ENCODE results near the gene KITLG. TPM values are rescaled to one million over a fixed set of nuclear protein-coding genes. Genes with fewer than 3 reads are reported as not detected.

The KITLG gene
- total and polyA plus RNA-seq, 4 donors: 0.39 to 3.0 (median 0.86) TPM

GRCh38 chr12:88519802-88520435 lies 60.4 kb downstream of the KITLG start:
- Histone ChIP-seq H3K4me3 (ENCODE audit: low read depth in 1 of 3, low read length in 3 of 3) (no peak overlapping the region), H3K9me3 (ENCODE audit: control insufficient read depth in 4 of 4, low read length in 3 of 4) (no peaks in the 10 kb centered on the region), H3K4me1 (ENCODE audit: control insufficient read depth in 4 of 4, insufficient read depth in 4 of 4, low read length in 3 of 4) (no peaks in the 10 kb centered on the region), H3K27me3 (ENCODE audit: control insufficient read depth in 4 of 4, insufficient read depth in 4 of 4, low read length in 3 of 4) (no peaks in the 10 kb centered on the region), H3K27ac (ENCODE audit: low read depth in 1 of 2, low read length in 2 of 2) (no peak overlapping the region), H3K36me3 (ENCODE audit: control insufficient read depth in 4 of 4, insufficient read depth in 3 of 4, low read depth in 1 of 4, low read length in 3 of 4) (no peaks in the 10 kb centered on the region), H3K9ac (ENCODE audit: low read depth in 1 of 2, low read length in 2 of 2) (no peak overlapping the region)
- no peak for DNase-seq (ENCODE audit: low spot score)
- TF ChIP-seq NR2F2 (IDR thresholded peaks at IDR 0.05) (no peak), HNF4A (conservative IDR thresholded peaks at IDR 0.05) (no peak), RAD21 (IDR thresholded peaks at IDR 0.05) (no peak), ATF3 (IDR thresholded peaks at IDR 0.05) (no peak), ZBTB33 (IDR thresholded peaks at IDR 0.05) (no peak), FOXA1 (IDR thresholded peaks at IDR 0.05) (no peak), EGR1 (IDR thresholded peaks at IDR 0.05; ENCODE audit: low read depth in 2 of 2) (no peak), CTCF (IDR thresholded peaks at IDR 0.05; ENCODE audit: low read depth, low read length, missing input control) (no peak), GABPA (IDR thresholded peaks at IDR 0.05 in 1 of 2, conservative IDR thresholded peaks at IDR 0.05 in 1 of 2) (no peak)
- 77% methylated on average over 3 of the region's 3 CpGs for WGBS

GRCh38 chr12:88518863-88519403 lies 61.3 kb downstream of the KITLG start:
- H3K27ac ChIP-seq (ENCODE audit: low read depth in 1 of 2, low read length in 2 of 2): no peak overlapping the region
- no peak for TF ChIP-seq YY1 (IDR thresholded peaks at IDR 0.05)
- no peak for TF ChIP-seq FOXA1 (IDR thresholded peaks at IDR 0.05)
- no peak for TF ChIP-seq SP1 (IDR thresholded peaks at IDR 0.05)
- no peak for TF ChIP-seq CTCF (IDR thresholded peaks at IDR 0.05; ENCODE audit: low read depth, low read length, missing input control)
- no peak for TF ChIP-seq HNF4G (IDR thresholded peaks at IDR 0.05)
- H3K9me3 ChIP-seq (ENCODE audit: control insufficient read depth in 4 of 4, low read length in 3 of 4): no peaks in the 10 kb centered on the region
- WGBS: 88% methylated on average over 5 of the region's 5 CpGs
- no peak for DNase-seq (ENCODE audit: low spot score)
- no peaks in the 10 kb centered on the region for H3K4me1 ChIP-seq (ENCODE audit: control insufficient read depth in 4 of 4, insufficient read depth in 4 of 4, low read length in 3 of 4)
- no peak overlapping the region for H3K9ac ChIP-seq (ENCODE audit: low read depth in 1 of 2, low read length in 2 of 2)
- no peaks in the 10 kb centered on the region for H3K36me3 ChIP-seq (ENCODE audit: control insufficient read depth in 4 of 4, insufficient read depth in 3 of 4, low read depth in 1 of 4, low read length in 3 of 4)
- no peak overlapping the region for H3K4me3 ChIP-seq (ENCODE audit: low read depth in 1 of 3, low read length in 3 of 3)
- no peaks in the 10 kb centered on the region for H3K27me3 ChIP-seq (ENCODE audit: control insufficient read depth in 4 of 4, insufficient read depth in 4 of 4, low read length in 3 of 4)
